ENCODE measurements around the gene ARHGAP6.

Gene ARHGAP6

GRCh38 chrX:11575332-11575731 lies 90.4 kb downstream of the ARHGAP6 start:
- no peak for DNase-seq (ENCODE audit: low read depth in 2 of 2)

- no peak for DNase-seq (ENCODE audit: low read depth in 2 of 2)
These were observed 98.0 kb downstream of the ARHGAP6 start for GRCh38 chrX:11567528-11568220.

GRCh38 chrX:11566789-11567188 lies 98.9 kb downstream of the ARHGAP6 start:
- DNase-seq (ENCODE audit: low read depth in 2 of 2) = no peak

DNA sequence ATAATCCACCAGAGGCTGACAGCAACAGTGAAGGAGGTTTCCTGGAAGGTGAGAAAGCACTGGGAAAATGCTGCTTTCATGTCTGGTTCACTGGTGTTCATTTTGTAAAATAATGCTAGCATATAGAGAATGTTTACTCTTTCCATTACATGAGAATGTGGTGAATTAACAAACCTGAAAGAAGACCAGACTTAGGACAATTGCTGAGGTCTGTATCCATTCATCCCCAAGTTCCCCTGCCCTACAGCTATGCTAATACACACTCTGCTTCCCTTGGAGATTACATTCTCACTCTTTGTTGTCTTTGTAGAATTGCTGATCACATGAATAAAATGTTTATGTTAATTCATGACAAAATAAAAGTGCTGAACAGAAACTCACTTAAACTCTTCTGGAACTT lies 99.5 kb downstream of the ARHGAP6 start:
- no peak for DNase-seq (ENCODE audit: low read depth in 2 of 2)

DNA sequence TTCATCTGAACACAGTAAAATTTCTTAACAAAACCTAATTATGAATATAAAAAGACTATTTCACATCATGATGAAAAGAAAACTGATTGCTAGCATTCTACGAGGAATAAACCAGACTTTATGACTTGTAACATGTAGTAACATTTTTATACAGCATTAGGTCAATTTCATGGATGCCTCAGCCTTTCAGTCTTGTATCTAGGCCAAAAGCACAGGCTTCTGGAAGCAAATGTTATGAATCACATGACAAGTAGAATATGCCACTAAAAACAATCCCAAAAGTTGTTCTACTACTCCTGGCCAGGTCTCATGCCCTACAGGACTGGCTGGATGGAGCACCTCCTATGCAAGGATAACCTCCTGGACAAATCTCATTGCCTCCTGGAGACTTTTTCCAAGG lies 101.2 kb downstream of the ARHGAP6 start:
- DNase-seq (ENCODE audit: low read depth in 2 of 2) = no peak

- DNase-seq (ENCODE audit: low read depth in 2 of 2) = no peak
These were observed 103.2 kb downstream of the ARHGAP6 start for GRCh38 chrX:11562570-11562969.

- peak; percentile 14 to 22 for DNase-seq (ENCODE audit: low read depth in 2 of 2)
These were observed 106.7 kb downstream of the ARHGAP6 start for GRCh38 chrX:11558972-11559371.

DNA sequence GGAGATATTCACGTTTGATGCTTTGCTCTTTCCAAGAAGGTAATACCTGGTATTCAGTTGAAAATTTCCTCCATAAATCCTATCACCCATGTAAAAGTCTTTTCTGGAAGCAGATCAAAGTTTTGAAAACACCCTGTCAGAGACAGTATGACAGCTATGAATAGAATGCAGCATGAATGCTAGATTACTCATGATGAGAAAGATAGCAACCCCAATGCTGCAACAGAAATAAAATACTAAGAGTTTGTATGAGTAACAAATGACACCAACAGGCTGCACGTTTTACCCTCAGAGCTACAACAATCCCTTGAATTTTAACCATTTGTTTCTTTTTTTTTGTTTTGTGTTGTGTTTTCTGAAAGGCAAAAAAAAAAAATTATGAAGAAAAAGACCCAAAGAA lies 108.6 kb downstream of the ARHGAP6 start:
- DNase-seq (ENCODE audit: low read depth in 2 of 2) = no peak

DNA sequence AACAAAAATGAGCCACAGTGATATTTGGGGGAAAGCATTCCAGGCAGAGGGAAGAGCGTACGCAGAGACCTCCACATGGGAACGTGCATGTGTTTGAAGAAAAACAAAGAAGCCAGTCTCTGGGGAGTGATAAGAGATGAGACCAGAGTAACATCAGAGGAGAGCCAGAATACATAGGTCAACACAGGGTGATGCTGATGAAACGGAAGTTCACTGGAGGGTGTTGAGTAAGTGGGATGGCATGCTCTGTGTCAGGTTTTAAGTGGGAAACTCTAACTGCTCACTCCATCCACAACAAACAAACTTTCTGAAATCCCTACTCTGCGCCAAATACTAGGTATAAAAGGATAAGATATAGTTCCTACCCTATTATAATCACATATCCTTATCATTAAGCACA lies 110.0 kb downstream of the ARHGAP6 start:
- no peak for DNase-seq (ENCODE audit: low read depth in 2 of 2)

DNA sequence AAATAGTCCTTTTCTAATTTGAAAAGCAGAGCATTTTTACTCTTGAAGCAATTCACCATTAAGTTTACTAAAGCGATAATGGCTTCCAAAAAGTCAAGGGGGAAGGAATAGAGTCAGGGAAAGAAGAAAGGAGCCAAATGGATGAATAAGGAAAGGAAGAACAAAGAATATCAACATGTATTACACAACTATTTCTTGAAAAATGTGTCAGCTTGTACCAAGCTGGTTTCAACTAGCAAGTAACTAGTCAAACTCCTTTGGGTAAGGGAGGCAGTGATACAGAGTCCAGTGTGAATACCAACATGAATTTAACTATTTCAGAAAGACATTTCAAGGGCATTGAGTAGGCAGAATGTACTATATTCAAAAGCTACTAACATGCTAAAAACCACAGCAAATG lies 112.1 kb downstream of the ARHGAP6 start:
- DNase-seq (ENCODE audit: low read depth in 2 of 2) = no peak

DNA sequence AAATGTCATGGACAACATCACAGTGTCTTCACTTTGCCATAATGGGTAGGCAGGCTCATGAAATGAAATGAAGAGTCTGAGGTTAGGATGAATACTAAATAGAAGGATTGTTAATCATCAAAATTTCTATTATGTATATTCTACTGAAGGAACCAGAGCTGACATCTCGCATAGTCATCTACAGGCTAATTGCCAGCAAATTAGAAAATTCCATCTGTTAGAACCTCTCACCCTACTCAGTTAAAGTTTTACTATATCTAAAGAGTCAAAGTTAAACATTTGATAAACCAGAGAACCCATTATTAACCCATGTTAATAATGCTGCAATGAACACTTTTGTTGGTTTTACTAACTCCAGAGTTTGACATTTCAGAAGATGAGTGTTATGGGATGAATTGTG lies 114.6 kb downstream of the ARHGAP6 start:
- no peak for DNase-seq (ENCODE audit: low read depth in 2 of 2)

GRCh38 chrX:11546917-11547316 lies 118.8 kb downstream of the ARHGAP6 start:
- DNase-seq (ENCODE audit: low read depth in 2 of 2) = no peak

GRCh38 chrX:11543249-11543648 lies 122.5 kb downstream of the ARHGAP6 start:
- DNase-seq (ENCODE audit: low read depth in 2 of 2) = no peak

- no peak for DNase-seq (ENCODE audit: low read depth in 2 of 2)
These were observed 124.2 kb downstream of the ARHGAP6 start for GRCh38 chrX:11541510-11541909.

DNA sequence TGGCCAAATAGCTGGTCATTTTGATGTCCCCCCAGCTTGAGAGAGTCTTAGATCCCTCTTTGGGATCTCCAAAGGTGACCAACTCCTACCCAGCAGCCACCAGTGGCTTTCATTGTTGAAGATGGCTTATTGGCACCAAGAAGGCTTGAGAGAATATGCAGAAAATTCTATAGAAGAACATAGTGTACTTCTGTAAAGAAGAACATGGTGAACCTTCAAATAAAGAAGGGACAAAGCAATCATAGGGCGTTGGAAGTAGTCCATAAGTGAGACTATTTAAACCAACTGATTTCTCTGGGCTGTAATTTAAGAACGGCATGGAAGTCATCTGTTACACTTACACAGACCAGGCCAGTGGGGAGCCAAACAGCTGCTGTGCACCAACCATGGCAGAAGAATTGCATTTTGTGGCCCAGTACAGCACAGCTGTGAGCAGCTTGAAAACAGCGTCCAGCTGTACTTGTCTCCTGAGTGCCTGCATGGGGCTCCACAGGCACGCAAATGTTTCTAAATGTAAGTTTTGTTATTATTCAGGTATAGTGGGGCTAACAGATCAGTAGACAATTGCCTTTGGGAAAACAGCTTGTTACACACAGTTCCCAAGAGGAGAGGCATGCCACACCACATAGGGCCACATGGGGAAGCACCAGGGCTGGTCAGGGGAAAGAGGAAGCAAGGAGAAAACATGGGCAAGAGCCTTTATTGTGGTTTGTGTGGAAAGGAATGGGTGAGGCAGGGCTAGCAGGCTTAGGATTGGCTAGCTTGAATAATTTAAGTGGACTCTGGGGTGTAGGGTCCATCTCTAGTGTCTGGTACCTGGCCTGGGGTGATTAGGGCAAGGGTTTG lies 125.0 kb downstream of the ARHGAP6 start:
- DNase-seq (ENCODE audit: low read depth in 2 of 2) = no peak

DNA sequence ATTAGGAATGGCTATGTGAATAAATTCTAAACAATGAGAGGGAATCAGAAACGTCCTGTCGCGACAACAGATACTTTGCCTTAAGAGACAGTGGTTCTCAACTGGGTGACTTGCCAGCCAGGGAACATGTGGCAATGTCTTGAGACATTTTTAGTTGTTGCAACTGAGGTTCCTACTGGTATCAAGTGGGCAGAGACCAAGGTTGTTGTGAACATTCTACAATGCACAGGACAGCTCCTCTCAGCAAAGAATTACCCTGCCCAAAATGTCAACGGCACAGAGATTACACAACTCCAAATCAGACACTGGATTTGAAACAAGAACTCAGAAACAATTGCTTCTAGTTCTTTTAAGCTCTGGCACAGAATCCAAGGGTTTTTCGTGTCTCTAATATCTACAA lies 128.6 kb downstream of the ARHGAP6 start:
- no peak for DNase-seq (ENCODE audit: low read depth in 2 of 2)

GRCh38 chrX:11535156-11535919 lies 130.4 kb downstream of the ARHGAP6 start:
- DNase-seq (ENCODE audit: low read depth in 2 of 2) = no peak

DNA sequence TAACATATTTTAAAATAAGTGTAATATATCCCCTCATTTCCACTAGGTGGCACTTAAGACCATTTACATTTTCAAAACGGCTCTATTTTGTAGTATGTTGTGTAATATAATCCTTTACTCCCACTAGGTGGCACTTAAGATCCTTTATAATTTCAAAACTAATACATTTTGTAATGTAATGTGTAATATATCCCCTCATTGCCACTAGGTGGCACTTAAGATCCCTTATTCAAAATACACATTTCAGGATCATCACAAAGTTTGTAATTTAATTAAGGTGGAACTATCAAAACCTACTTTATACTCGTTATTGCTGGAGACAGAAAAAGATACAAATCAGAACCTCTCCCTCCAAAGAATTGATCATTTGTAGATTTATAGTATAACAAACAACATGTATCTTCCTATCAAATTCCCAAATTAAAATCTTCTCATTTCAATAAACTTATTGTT lies 132.5 kb downstream of the ARHGAP6 start:
- no peak for DNase-seq (ENCODE audit: low read depth in 2 of 2)

DNA sequence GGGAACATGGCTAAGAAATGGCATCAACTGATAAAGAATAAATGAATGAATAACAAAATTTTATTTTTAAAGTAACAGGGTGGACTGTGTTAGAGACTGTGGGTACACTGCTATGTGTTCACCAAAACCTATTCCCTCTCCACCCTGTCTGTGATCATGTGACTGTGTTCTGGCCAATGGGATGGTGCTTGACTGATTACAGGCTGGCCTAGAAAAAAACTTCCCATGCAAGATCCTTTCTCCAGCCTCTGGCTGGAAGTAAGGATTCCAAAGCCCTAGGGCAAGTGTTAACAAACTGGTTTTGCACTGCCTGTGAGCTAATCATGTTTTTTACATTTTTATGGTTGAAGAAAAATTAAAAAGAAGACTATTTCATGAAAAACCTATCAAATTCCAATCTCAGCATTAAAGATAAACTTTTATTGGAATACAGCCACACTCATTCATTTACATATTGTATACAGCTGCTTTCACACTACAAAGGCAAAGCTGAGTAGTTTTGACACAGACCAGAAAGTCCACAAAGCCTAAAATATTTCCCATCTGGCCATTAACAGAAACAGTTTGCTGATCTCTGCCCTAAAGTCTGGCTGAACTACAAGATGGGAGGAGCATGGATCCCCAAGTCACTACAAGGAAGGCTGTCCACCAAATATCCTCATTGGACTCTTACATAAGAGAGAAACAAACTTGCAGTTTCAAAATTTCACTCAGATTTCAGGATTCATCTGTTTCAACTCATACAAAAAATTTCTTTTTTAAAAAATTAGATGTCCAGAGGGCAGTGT lies 133.2 kb downstream of the ARHGAP6 start:
- no peak for DNase-seq (ENCODE audit: low read depth in 2 of 2)

DNA sequence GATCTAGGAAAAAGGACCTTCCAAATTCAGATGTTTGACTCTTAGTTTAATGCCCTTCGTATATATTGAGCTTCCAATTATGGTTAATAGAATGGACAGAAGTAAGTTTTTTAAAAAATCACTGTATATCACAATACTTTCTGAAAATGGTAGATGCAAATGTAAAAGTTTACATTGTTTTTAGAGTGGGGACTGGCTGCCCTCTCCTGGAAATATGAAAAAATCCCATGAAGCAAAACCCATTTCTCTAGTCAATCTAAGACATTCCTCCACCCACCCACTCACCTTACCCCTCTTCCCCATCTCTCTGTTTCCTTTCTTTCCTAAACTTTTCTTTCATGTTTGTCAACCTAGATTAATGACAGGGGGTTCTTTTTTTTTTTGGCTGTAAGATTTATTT lies 134.5 kb downstream of the ARHGAP6 start:
- DNase-seq (ENCODE audit: low read depth in 2 of 2) = no peak

DNA sequence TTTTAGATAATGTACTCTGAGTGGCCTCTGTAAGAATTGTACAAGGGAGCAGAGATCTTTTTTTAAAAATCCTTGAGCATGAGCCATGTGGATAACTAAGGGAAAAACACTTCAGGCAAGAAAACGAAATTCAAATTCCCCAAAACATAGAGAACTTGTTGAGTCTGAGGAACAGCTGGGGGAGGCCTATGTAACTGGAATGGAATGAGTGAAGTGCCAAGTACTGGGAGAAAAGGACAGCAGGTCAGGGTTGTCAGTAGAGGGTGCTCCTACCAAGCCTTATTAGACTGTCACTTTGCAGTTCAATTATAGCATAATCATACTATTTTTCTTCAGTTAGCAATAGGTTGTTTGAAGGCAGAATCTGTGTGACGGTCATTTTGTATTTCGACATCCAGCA lies 135.1 kb downstream of the ARHGAP6 start:
- no peak for DNase-seq (ENCODE audit: low read depth in 2 of 2)

DNA sequence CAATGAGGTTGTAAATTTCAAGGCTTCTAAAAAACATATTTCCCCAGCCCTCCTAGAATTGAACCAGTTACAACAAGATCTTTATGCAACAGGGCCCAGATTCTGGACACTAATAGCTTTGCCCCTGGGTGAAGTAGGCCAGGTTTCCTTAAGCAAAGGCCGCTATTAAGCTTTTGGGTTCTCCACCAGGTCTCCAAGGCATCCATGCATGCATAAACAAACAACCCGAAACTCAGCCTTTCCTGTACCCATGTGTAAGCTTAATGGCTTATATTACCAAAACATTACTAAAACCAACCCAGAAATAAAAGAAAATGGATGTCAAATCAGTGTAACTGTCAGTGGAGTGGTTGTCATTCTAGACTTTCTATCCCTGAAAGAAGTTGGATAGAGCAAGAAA lies 137.1 kb downstream of the ARHGAP6 start:
- DNase-seq (ENCODE audit: low read depth in 2 of 2) = no peak
